Calu3 (cell line): ENCODE data around the gene EZR. TPM values are rescaled to one million over a fixed set of nuclear protein-coding genes. Genes with fewer than 3 reads are reported as not detected.

ENCODE experiments used
- BruUV-seq: library from RNA; stranded (reverse); fragments of 400-500 nt; replicated peaks from 2 replicates; lab custom pipeline; 2021; lab: Mats Ljungman, UMichigan
- CTCF ChIA-PET: fragments of 300-600 bp; sonication (Branson Sonifier 250); formaldehyde crosslinking; loops from one replicate; lab custom pipeline; 2022; ENCODE audit warnings: antibody characterized with exemption; lab: Charles Lee
- DNase-seq: peaks from one replicate; pipeline ENCODE4 v3.0.0; 2022
- H3K27ac Mint-ChIP-seq: one replicate; pipeline ENCODE4 v1.8.0; 2022; ENCODE audit warnings: mixed read lengths; ENCODE audit not compliant: unreplicated experiment
- H3K27me3 Mint-ChIP-seq: one replicate; pipeline ENCODE4 v1.8.0; 2022; ENCODE audit warnings: mixed read lengths; ENCODE audit not compliant: unreplicated experiment
- H3K36me3 Mint-ChIP-seq: one replicate; pipeline ENCODE4 v1.8.0; 2022; ENCODE audit warnings: mild to moderate bottlenecking, moderate library complexity, mixed read lengths; ENCODE audit not compliant: insufficient read depth, unreplicated experiment
- H3K4me1 Mint-ChIP-seq: one replicate; pipeline ENCODE4 v1.8.0; 2022; ENCODE audit warnings: mild to moderate bottlenecking, low read depth, mixed read lengths; ENCODE audit not compliant: unreplicated experiment
- H3K4me3 Mint-ChIP-seq: one replicate; pipeline ENCODE4 v1.8.0; 2022; ENCODE audit warnings: mild to moderate bottlenecking, low read depth, moderate library complexity, mixed read lengths; ENCODE audit not compliant: unreplicated experiment
- H3K9me3 Mint-ChIP-seq: one replicate; pipeline ENCODE4 v1.8.0; 2022; ENCODE audit warnings: low read depth, mixed read lengths; ENCODE audit not compliant: unreplicated experiment
- CTCF ChIP-seq: fragments of 200-600 bp; IDR thresholded peaks from one replicate; pipeline ENCODE4 v1.8.0; 2022; ENCODE audit warnings: antibody characterized with exemption; ENCODE audit not compliant: unreplicated experiment
- intact Hi-C: fragments of 100-400 bp; cut with micrococcal nuclease; formaldehyde crosslinking; loops from one replicate; pipeline ENCODE4 v1.10.0; 2022; ENCODE audit not compliant: unreplicated experiment
- total RNA-seq: library from RNA; stranded (reverse); gene quantifications from 2 replicates; pipeline ENCODE4 v1.2.3, GENCODE V29; 2022

The EZR gene
- total RNA-seq, 1 experiment from 2014 or later = 935 TPM

DNA sequence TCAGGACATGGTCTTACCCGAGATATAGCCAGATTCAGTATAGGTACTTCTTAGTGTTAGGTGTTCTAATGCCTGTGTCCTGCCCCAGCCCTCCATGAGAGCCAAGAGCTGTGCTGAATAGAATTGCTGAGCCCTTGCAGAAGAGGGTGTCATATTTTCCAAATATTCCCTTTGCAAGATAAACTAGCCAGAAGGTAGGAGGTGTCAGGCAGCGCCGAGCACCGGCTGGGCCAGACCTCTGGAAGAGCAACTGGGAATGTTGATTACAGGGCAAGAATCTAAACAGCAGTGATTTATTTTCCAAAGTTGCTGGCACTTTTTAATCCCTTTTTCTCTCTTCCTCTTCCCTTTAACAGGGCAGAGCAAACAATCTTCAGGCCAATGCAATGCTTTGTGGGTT, 37.1 kb upstream of the EZR start:
- intact Hi-C loops = no loop called here
- Mint-ChIP-seq H3K27me3 (no peaks in the 10 kb centered on the region), H3K4me3 (no peak overlapping the region), H3K4me1 (peaks cover 19% of the 10 kb centered on the region), H3K36me3 (peaks cover 10% of the 10 kb centered on the region), H3K27ac (peak overlapping the region; percentile 53), H3K9me3 (no peaks in the 10 kb centered on the region)
- no peak for DNase-seq
- BruUV-seq = no TSS peak
- CTCF ChIA-PET = no interaction called here
- TF ChIP-seq CTCF = no peak

GRCh38 chr6:158854214-158855101, 35.3 kb upstream of the EZR start:
- no peaks in the 10 kb centered on the region for H3K27me3 Mint-ChIP-seq
- no peak for TF ChIP-seq CTCF
- peaks cover 22% of the 10 kb centered on the region for H3K36me3 Mint-ChIP-seq
- no peak for DNase-seq
- no peak overlapping the region for H3K4me3 Mint-ChIP-seq
- BruUV-seq = no TSS peak
- H3K4me1 Mint-ChIP-seq = peaks cover 28% of the 10 kb centered on the region
- H3K9me3 Mint-ChIP-seq = no peaks in the 10 kb centered on the region
- no peak overlapping the region for H3K27ac Mint-ChIP-seq
- intact Hi-C loops = no loop called here
- CTCF ChIA-PET = interaction anchor here (0.7 to 2.5 kb wide), 12 partner anchors 13 to 85 kb away, joined by 3 to 17 read pairs (median 5); no protein-coding TSS in a partner anchor

DNA sequence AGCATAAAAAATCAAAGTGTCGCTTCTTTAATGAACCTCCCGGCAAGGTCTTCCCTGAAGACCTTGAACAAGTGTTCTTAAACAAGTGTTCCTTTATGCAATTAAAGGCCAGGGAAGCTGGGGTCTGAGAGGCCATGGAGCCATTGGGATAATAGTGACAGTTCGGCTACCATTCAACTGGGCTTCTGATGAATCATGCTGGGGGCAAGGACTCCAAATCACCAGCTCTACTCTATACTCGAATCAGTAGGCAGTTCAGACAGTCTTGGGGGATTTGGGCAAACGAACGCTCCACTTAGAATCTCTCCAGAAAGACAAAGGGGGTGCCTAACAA, 34.7 kb upstream of the EZR start:
- intact Hi-C loops = loop anchor here (1.0 to 2.0 kb wide), 4 partner anchors 15 to 123 kb away; no protein-coding TSS in a partner anchor
- Mint-ChIP-seq H3K9me3 (no peaks in the 10 kb centered on the region), H3K4me1 (peaks cover 35% of the 10 kb centered on the region), H3K4me3 (no peak overlapping the region), H3K36me3 (peaks cover 28% of the 10 kb centered on the region), H3K27me3 (no peaks in the 10 kb centered on the region), H3K27ac (no peak overlapping the region)
- BruUV-seq = TSS peak; percentile 64
- CTCF ChIA-PET = interaction anchor here (0.7 to 2.5 kb wide), 15 partner anchors 7 to 147 kb away, joined by 3 to 17 read pairs (median 4); no protein-coding TSS in a partner anchor
- DNase-seq = no peak
- no peak for TF ChIP-seq CTCF

DNA sequence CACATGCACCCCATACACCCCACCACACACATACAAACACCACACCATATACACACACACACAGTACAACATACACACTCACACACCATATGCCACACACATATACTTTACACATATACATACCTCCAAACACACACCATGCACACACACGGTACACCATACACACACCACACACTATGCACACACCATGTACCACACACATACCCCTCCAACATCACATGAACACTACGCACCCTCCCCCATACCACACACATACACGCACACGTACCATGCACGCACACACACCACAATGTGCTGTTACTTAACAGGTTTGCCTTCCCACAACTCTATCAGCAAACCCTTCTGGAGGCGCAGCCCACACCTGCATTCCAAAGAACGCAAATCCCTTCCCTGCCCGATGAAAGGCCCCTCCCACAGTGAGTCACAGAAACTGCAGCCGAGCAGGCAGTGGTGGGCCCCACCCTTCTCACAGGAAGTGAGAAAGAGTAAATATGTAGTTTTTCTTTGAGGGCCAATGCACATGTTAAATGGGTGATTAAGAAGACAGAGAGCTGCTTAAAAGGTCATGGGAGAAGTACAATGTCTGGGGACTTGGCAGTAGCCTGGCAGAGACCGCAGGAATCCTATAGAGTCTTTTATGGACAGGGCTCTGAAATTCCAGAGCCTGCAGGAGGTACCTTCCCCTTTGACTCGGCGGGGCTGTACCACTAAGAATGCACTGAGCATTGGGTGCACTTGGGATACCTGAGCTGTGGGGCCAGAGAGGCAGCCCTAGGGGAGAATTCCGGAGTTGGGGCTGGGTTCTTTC, 34.1 kb upstream of the EZR start:
- no TSS peak for BruUV-seq
- intact Hi-C loops = loop anchor here (1.0 to 2.0 kb wide), 4 partner anchors 16 to 122 kb away; no protein-coding TSS in a partner anchor
- no peaks in the 10 kb centered on the region for H3K27me3 Mint-ChIP-seq
- H3K4me3 Mint-ChIP-seq = no peak overlapping the region
- no peaks in the 10 kb centered on the region for H3K9me3 Mint-ChIP-seq
- peak; percentile 97 for DNase-seq
- peaks cover 34% of the 10 kb centered on the region for H3K36me3 Mint-ChIP-seq
- TF ChIP-seq CTCF = no peak
- no peak overlapping the region for H3K27ac Mint-ChIP-seq
- CTCF ChIA-PET = interaction anchor here (0.6 to 2.5 kb wide), 16 partner anchors 8 to 146 kb away, joined by 3 to 17 read pairs (median 4); no protein-coding TSS in a partner anchor
- H3K4me1 Mint-ChIP-seq = peaks cover 40% of the 10 kb centered on the region
